Body of pancreas (tissue), 4 donors: ENCODE results near the gene POLR3H. TPM values are rescaled to one million over a fixed set of nuclear protein-coding genes. Genes with fewer than 3 reads are reported as not detected.
"Not testable (repeated sequence)": the region's sequence is repeated elsewhere in the genome, so short reads cannot be mapped to it uniquely, and the experiment has no call there.

Experiments
- ATAC-seq: fragments of 150-250 bp; one replicate; pipeline ENCODE4 v1.9.1; 2016
- DNase-seq, 4 donors: peaks; one replicate each; pipeline ENCODE4 v3.0.0-alpha.2; 2019
- H3K27ac ChIP-seq, 4 donors: fragments of 200-600 bp; sonication (generic); 1 replicate in 3 of 4; 2 replicates in 1 of 4; pipeline versions ENCODE4 v1.5.1 to v1.6.1; 2016 to 2019; ENCODE audit warnings: mild to moderate bottlenecking in 1 of 4, mixed read lengths in 1 of 4, moderate library complexity in 1 of 4
- H3K27me3 ChIP-seq, 2 donors: fragments of 200-600 bp; sonication (generic); one replicate each; pipeline ENCODE4 v1.6.0; 2016; ENCODE audit warnings: mild to moderate bottlenecking in 1 of 2
- H3K36me3 ChIP-seq, 2 donors: fragments of 200-600 bp; sonication (generic); replicated peaks in 1 of 2; 2 replicates each; pipeline ENCODE4 v1.5.1; 2016; ENCODE audit warnings: low read depth in 2 of 2; ENCODE audit not compliant: insufficient read depth in 1 of 2
- H3K4me1 ChIP-seq: fragments of 200-600 bp; sonication (generic); one replicate; pipeline ENCODE4 v1.6.0; 2016
- H3K4me3 ChIP-seq, 2 donors: fragments of 200-600 bp; sonication (generic); 1 replicate in 1 of 2; 2 replicates in 1 of 2; pipeline ENCODE4 v1.5.1; 2016 to 2019
- H3K9me3 ChIP-seq, 3 donors: fragments of 200-600 bp; sonication (generic); 1 replicate in 2 of 3; 2 replicates in 1 of 3; pipeline ENCODE4 v1.5.1; 2016
- POLR2A ChIP-seq, 3 donors: fragments of 450-650 bp; IDR thresholded peaks; one replicate each; pipeline ENCODE4 v1.6.1; 2016; ENCODE audit warnings: antibody characterized with exemption in 3 of 3, mild to moderate bottlenecking in 2 of 3
- WGBS, 2 donors: methylation state at CpG; one replicate each; pipeline ENCODE4 v1.1.5; 2017; 5-methylcytosine and 5-hydroxymethylcytosine counted together
- intact Hi-C: fragments of 100-400 bp; cut with DNase I; formaldehyde crosslinking; loops from one replicate; pipeline ENCODE4 v1.15.1; 2023
- total RNA-seq, 2 donors: library from RNA; depleted of rRNA; stranded (reverse); fragments of >200 nt; gene quantifications; one replicate each; pipeline ENCODE4 v1.1.0, GENCODE V29; 2016
- TF ChIP-seq, protein P1 (sequence below), 7 experiments: fragments of 450-650 bp in 4 of 7; fragments of 200-600 bp in 3 of 7; sonication (generic) in 3 of 7; IDR thresholded peaks; one replicate each; pipeline ENCODE4 v1.5.1; 2016 to 2019; ENCODE audit warnings: antibody characterized with exemption in 7 of 7

The POLR3H gene
- total RNA-seq, 2 donors from 2014 or later, result 18.9 to 24.7 TPM

DNA sequence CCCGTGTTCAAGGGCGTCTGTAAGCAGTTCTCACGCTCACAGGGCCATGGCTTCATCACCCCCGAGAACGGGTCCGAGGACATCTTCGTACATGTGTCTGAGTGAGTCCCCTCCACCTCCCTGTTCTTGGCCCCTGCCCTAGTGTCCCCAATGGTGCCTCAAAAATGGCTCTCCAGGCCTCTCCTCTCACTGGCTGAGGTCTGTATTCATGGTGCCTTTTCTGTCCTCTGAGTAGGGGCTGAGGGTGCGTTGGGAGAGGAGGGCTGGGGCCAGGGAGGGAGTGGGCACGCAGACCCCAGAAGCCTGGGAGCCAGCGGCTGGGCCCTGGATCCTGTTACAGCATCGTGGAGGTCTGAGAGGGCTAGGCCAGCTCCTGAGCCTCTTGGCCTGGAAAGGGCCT lies 29.4 kb upstream of the POLR3H start:
- 90 to 91% methylated on average over 4 to 11 of the region's 11 CpGs for WGBS, 2 donors
- Histone ChIP-seq H3K36me3 (no peaks in the 10 kb centered on the region), H3K4me1 (peaks cover 8% of the 10 kb centered on the region), H3K4me3 (no peak overlapping the region), H3K9me3 (no peaks in the 10 kb centered on the region), H3K27ac (no peak overlapping the region), H3K27me3 (no peaks in the 10 kb centered on the region)
- ATAC-seq, result no peak
- no peak for DNase-seq
- TF ChIP-seq, protein P1, sequence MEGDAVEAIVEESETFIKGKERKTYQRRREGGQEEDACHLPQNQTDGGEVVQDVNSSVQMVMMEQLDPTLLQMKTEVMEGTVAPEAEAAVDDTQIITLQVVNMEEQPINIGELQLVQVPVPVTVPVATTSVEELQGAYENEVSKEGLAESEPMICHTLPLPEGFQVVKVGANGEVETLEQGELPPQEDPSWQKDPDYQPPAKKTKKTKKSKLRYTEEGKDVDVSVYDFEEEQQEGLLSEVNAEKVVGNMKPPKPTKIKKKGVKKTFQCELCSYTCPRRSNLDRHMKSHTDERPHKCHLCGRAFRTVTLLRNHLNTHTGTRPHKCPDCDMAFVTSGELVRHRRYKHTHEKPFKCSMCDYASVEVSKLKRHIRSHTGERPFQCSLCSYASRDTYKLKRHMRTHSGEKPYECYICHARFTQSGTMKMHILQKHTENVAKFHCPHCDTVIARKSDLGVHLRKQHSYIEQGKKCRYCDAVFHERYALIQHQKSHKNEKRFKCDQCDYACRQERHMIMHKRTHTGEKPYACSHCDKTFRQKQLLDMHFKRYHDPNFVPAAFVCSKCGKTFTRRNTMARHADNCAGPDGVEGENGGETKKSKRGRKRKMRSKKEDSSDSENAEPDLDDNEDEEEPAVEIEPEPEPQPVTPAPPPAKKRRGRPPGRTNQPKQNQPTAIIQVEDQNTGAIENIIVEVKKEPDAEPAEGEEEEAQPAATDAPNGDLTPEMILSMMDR (IDR thresholded peaks at IDR 0.05), result no peak
- TF ChIP-seq POLR2A (IDR thresholded peaks at IDR 0.05), result no peak
- intact Hi-C loops, result no loop called here

- H3K36me3 ChIP-seq, DNase-seq, H3K27ac ChIP-seq, H3K27me3 ChIP-seq, H3K9me3 ChIP-seq, intact Hi-C loops, ATAC-seq, H3K4me3 ChIP-seq: not testable (repeated sequence)
- H3K4me1 ChIP-seq, result peaks cover 13% of the 10 kb centered on the region
- WGBS, 2 donors, result 95 to 97% methylated on average over 3 of the region's 3 CpGs
Measured at GRCh38 chr22:41572305-41572704, 28.0 kb upstream of the POLR3H start.

DNA sequence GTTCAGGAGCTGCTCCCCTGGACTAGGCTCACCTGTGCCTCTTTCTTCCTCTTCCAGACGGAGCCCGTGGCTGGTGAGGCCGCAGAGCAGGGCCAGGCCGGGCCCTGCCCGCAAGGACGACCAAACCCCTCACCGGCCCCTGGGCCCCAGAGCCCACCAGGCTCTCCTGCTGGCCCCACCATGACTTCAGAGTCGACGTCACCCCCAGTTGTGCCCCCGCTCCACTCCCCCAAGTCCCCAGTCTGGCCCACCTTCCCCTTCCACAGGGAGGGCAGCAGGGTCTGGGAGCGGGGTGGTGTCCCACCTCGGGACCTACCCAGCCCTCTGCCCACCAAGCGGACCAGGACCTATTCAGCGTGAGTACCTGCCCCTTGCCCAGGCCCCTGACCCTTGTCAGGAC lies 27.5 kb upstream of the POLR3H start:
- WGBS, 2 donors, result 95 to 97% methylated on average over 7 to 14 of the region's 14 CpGs

DNA sequence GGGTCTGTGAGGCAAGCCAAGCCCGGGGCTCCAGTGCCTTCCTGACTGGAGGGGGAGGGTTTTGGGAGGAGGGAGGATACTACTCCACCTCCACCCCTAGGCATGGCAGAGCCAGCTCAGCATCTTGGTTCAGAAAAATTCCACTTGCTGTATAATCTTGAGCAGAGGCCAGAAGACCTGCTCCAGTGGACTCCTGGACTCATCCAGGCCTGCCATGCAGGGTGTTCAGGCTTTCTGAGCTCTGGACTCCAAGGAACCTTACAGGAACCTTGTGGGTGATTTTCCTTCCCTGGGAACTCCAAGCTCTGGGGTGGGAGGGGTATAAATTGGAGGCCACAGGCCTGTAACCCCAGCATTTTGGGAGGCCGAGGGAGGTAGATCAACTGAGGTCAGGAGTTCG lies 26.0 kb upstream of the POLR3H start:
- TF ChIP-seq, protein P1 (IDR thresholded peaks at IDR 0.05), result no peak
- no peak for TF ChIP-seq POLR2A (IDR thresholded peaks at IDR 0.05)
- ATAC-seq (no peak), DNase-seq (no peak)
- no peaks in the 10 kb centered on the region for H3K27me3 ChIP-seq
- WGBS, 2 donors, result 94 to 100% methylated on average over 2 to 3 of the region's 3 CpGs
- peaks cover 21% of the 10 kb centered on the region for H3K4me1 ChIP-seq
- no peaks in the 10 kb centered on the region for H3K36me3 ChIP-seq
- no peak overlapping the region for H3K4me3 ChIP-seq
- intact Hi-C loops, result no loop called here
- no peak overlapping the region for H3K27ac ChIP-seq
- no peaks in the 10 kb centered on the region for H3K9me3 ChIP-seq

More for the DNA sequence above, 27.5 kb upstream of the POLR3H start:
- no peak for TF ChIP-seq POLR2A (IDR thresholded peaks at IDR 0.05)
- TF ChIP-seq, protein P1 (IDR thresholded peaks at IDR 0.05), result no peak
- DNase-seq (no peak), ATAC-seq (no peak)
- Histone ChIP-seq H3K27me3 (no peaks in the 10 kb centered on the region), H3K4me3 (no peak overlapping the region), H3K9me3 (no peaks in the 10 kb centered on the region), H3K4me1 (peaks cover 13% of the 10 kb centered on the region), H3K36me3 (no peaks in the 10 kb centered on the region), H3K27ac (no peak overlapping the region)
- intact Hi-C loops, result no loop called here

GRCh38 chr22:41568811-41569210 lies 24.5 kb upstream of the POLR3H start:
- Histone ChIP-seq H3K4me1 (peaks cover 35% of the 10 kb centered on the region), H3K9me3 (no peaks in the 10 kb centered on the region), H3K27me3 (no peaks in the 10 kb centered on the region), H3K36me3 (no peaks in the 10 kb centered on the region), H3K4me3 (no peak overlapping the region), H3K27ac (no peak overlapping the region)
- 56 to 60% methylated on average over 7 of the region's 7 CpGs for WGBS, 2 donors
- intact Hi-C loops, result no loop called here
- DNase-seq (peak; percentile 50 to 65 (median 57)), ATAC-seq (peak; percentile 62)
- no peak for TF ChIP-seq POLR2A (IDR thresholded peaks at IDR 0.05)
- TF ChIP-seq, protein P1 (IDR thresholded peaks at IDR 0.05), result no peak
